ENCODE results near the gene RAB7A.

DNA sequence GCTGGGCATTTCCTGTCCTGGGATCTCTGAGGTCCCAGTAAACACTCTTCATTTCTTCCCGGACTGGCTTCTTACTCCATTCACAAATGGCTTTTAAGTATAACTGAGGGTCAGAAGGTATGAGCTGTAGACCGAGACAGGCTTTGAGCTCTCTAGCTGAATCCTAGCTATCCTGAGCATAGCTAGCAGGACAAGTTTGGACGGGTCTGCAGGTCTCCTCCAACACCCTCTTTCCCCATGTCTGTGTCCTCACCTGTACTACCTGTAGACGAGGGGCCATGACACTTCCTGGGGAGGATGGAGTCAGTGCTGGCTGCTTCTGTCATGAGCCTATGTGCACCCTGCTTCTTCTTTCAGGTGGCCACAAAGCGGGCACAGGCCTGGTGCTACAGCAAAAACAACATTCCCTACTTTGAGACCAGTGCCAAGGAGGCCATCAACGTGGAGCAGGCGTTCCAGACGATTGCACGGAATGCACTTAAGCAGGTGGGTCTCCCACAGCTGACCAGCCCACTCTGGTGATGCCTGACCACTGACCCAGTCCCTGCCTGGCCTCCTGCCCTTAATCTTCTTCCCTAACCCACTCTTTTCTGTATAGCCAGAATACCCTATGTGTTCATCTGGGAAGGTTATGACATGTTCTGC lies 81.3 kb downstream of the RAB7A start:
- TF ChIP-seq, protein P1, sequence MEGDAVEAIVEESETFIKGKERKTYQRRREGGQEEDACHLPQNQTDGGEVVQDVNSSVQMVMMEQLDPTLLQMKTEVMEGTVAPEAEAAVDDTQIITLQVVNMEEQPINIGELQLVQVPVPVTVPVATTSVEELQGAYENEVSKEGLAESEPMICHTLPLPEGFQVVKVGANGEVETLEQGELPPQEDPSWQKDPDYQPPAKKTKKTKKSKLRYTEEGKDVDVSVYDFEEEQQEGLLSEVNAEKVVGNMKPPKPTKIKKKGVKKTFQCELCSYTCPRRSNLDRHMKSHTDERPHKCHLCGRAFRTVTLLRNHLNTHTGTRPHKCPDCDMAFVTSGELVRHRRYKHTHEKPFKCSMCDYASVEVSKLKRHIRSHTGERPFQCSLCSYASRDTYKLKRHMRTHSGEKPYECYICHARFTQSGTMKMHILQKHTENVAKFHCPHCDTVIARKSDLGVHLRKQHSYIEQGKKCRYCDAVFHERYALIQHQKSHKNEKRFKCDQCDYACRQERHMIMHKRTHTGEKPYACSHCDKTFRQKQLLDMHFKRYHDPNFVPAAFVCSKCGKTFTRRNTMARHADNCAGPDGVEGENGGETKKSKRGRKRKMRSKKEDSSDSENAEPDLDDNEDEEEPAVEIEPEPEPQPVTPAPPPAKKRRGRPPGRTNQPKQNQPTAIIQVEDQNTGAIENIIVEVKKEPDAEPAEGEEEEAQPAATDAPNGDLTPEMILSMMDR (IDR thresholded peaks at IDR 0.05) = no peak
- TF ChIP-seq POLR2AphosphoS5 (IDR thresholded peaks at IDR 0.05) (no peak), POLR2A (IDR thresholded peaks at IDR 0.05; ENCODE audit: low read depth) (no peak)
